NT2/D1 (cell line): ENCODE data around the gene PIK3CB.

ENCODE experiments used
- SUZ12 ChIP-seq: IDR thresholded peaks from 2 replicates; pipeline ENCODE4 v1.6.1; 2011; ENCODE audit not compliant: insufficient read length, insufficient read depth; ENCODE audit errors: extremely low read depth
- YY1 ChIP-seq: IDR thresholded peaks from 2 replicates; pipeline ENCODE4 v1.6.1; 2011; ENCODE audit not compliant: insufficient read length, insufficient read depth

DNA sequence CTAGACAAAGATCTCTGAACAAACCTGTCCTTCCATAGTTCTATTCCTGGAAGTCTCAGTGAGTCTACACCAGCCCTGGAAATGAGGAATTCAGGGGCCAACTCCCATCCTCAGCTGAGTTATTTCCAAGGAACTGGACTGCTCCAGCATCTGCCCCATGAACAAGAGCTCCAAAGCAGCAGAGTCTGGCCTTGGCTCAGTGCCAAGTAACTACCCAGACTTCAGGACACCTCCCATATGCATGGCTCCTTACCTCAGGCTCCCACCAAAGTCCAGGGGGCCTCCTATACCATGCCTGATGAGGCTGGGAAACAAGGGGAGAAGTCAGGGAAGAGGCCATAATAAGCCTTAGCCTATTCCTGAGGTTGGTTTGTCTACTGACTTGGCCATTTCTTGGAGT, 181.2 kb downstream of the PIK3CB start:
- TF ChIP-seq SUZ12 = no peak
- no peak for TF ChIP-seq YY1
